Mesenteric fat pad (tissue), 1 donor: ENCODE data around the gene SMAP1. TPM values are rescaled to one million over a fixed set of nuclear protein-coding genes. Genes with fewer than 3 reads are reported as not detected.

Source experiments
- DNase-seq: peaks from one replicate; pipeline ENCODE4 v3.0.0-alpha.2; 2020; ENCODE audit warnings: low spot score
- total RNA-seq: library from RNA; stranded (reverse); fragmentation: NEBNext Ultra II Directional; extraction: Animal tissue kit (Norgen Biotek cat#: 25700); gene quantifications from one replicate; pipeline ENCODE4 v1.2.1, GENCODE V29; 2021
- donor health status: DM: yes; HTN: yes; CAD: no.

Gene SMAP1
- total RNA-seq, 1 donor from 2014 or later: 27.6 TPM

DNA sequence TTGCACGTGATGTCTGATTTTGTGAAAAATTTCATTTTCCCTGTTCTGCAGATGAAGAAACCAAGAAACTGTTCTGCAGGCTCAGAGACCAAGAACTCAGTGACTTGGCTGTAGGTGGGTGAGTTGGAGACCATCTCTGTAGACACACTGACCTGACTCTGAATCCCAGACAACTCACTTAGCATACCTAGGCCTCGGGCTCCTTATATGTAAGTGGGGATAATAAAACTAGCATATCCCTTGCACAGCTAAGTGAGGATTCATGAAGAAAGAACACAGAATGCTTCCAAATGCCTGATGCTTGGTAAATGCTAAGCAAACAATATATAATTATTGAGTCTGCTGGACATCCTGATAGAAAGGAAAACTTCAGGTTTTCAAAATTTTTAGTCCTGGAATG is 218.4 kb downstream of the SMAP1 start:
- DNase-seq: no peak

DNA sequence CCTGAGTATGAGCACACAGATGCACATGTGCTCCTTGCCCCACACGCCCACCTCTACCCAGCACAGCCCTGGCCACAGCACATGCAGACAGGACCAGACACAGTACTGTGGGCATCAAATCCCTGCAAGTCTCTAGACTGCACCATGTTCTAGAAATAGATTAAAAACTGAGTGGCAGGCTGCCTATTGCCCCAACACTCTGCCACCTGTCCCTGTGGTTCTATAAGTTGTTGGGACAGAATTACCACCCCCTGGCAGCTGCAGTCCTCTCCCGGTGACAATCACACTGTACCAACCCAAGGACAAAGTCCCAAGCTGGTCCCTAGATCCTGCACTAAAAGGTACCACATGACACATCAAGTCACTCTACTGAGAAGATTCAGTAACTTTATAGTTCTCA is 219.0 kb downstream of the SMAP1 start:
- DNase-seq: no peak

GRCh38 chr6:70889270-70889669 is 221.6 kb downstream of the SMAP1 start:
- no peak for DNase-seq

GRCh38 chr6:70894001-70894400 is 226.3 kb downstream of the SMAP1 start:
- no peak for DNase-seq

GRCh38 chr6:70900047-70900446 is 232.4 kb downstream of the SMAP1 start:
- no peak for DNase-seq

DNA sequence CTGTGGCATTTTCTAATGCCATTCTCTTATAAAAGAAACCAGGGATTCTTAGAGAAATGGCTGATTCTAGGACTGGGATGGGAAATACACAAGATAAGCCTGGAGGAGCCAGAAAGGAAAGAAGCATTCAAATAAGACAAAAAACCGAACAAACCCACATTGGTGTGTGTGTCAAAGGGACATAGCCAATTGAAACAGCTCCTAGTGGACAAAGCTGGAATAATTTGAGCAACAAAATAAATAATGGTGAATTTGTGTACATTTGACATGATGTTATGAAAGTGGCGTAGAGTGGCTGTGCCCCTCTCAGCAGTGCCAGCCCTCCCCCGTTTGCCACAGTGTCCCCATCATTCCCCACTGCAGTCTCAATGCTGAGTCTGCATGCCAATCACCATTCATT is 233.6 kb downstream of the SMAP1 start:
- DNase-seq: no peak

- no peak for DNase-seq
These were observed 236.2 kb downstream of the SMAP1 start for GRCh38 chr6:70903665-70904452.

GRCh38 chr6:70905742-70906141 is 238.1 kb downstream of the SMAP1 start:
- no peak for DNase-seq

Other genes with a start within 250 kb of the SMAP1 start
- 10.5 TPM for gene SDHAF4, start 101.0 kb upstream of the SMAP1 start, total RNA-seq